Chondrocyte (in vitro differentiated cells): ENCODE results near the gene SNX21. TPM values are rescaled to one million over a fixed set of nuclear protein-coding genes. Genes with fewer than 3 reads are reported as not detected.
"Not testable (repeated sequence)": the region's sequence is repeated elsewhere in the genome, so short reads cannot be mapped to it uniquely, and the experiment has no call there.

Source experiments
- DNase-seq: peaks from one replicate; pipeline ENCODE4 v3.0.0; 2021; ENCODE audit warnings: mixed read lengths, low spot score
- H3K27ac Mint-ChIP-seq: one replicate; pipeline ENCODE4 v1.8.0; 2021; ENCODE audit warnings: mild to moderate bottlenecking, moderate library complexity, mixed read lengths; ENCODE audit not compliant: unreplicated experiment
- H3K27me3 Mint-ChIP-seq: 2 replicates; pipeline ENCODE4 v1.8.0; 2021; ENCODE audit warnings: low read depth, mixed read lengths
- H3K36me3 Mint-ChIP-seq: 2 replicates; pipeline ENCODE4 v1.8.0; 2021; ENCODE audit warnings: low read depth, mixed read lengths
- H3K4me1 Mint-ChIP-seq: 2 replicates; pipeline ENCODE4 v1.8.0; 2021; ENCODE audit warnings: low read depth, mild to moderate bottlenecking, mixed read lengths
- H3K4me3 Mint-ChIP-seq: one replicate; pipeline ENCODE4 v1.8.0; 2021; ENCODE audit warnings: mild to moderate bottlenecking, moderate library complexity, mixed read lengths; ENCODE audit not compliant: unreplicated experiment
- H3K9me3 Mint-ChIP-seq: 2 replicates; pipeline ENCODE4 v1.8.0; 2021; ENCODE audit warnings: low read depth, mixed read lengths
- CTCF ChIP-seq: fragments of 200-600 bp; sonication (generic); IDR thresholded peaks from 2 replicates; pipeline ENCODE4 v1.5.0; 2021; ENCODE audit warnings: antibody characterized with exemption, mild to moderate bottlenecking, moderate library complexity
- total RNA-seq: library from RNA; stranded (reverse); gene quantifications from 3 replicates; pipeline ENCODE4 v1.2.1, GENCODE V29; 2021

SNX21 gene
- total RNA-seq, 1 donor from 2014 or later = 27.7 TPM

DNA sequence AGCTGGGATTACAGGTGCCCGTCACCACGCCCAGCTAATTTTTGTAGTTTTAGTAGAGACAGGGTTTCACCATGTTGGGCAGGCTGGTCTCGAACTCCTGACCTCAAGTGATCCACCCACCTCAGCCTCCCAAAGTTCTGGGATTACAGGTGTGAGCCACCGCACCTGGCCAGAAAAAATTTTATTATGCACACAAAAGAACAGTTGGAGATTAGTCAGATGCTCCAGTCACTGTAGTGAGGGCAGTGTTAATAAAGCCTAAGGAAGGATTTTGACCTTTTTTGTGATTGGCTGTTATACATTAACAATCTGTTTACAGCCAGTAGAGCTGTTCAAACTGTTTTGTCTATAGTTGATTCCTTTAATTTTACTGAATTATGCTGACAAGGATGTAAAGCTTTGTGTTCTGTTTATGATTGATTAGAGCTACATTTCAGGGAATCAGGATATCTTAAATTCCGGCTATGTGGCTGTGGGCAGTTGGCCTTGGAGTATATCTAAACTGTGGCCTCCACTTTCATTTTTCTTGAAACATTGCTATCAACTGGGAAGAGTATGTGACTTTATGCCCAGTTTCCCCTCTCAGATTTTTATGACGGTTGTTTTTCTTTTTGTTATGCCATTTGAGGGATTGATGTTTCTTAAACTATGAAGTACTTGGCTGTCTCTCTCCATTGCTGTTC is 33.7 kb downstream of the SNX21 start:
- DNase-seq = no peak
- no peak for TF ChIP-seq CTCF
- Mint-ChIP-seq H3K27me3 (no peaks in the 10 kb centered on the region), H3K36me3 (no peaks in the 10 kb centered on the region), H3K4me1 (peaks cover 8% of the 10 kb centered on the region), H3K9me3 (no peaks in the 10 kb centered on the region), H3K27ac (no peak overlapping the region), H3K4me3 (no peak overlapping the region)

DNA sequence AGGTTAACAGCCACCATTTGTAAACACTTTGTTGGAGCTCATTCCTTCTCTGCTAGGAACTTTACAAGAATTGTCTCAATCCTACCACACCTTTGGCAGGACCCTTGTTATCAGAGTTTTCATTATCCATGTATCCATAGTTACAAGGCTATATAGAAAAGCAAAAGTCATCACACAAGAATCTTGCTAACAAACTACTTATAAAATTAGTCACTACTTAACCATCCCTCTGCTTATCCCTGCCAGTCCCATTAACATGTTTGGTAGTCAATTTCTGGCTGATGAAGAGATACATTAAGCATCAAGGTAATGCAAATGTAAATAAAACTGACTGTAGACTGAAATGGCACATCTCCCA is 34.2 kb downstream of the SNX21 start:
- TF ChIP-seq CTCF = no peak
- Mint-ChIP-seq H3K27ac (no peak overlapping the region), H3K4me1 (peaks cover 8% of the 10 kb centered on the region), H3K27me3 (no peaks in the 10 kb centered on the region), H3K9me3 (no peaks in the 10 kb centered on the region), H3K4me3 (no peak overlapping the region), H3K36me3 (no peaks in the 10 kb centered on the region)
- no peak for DNase-seq

- H3K9me3 Mint-ChIP-seq = no peaks in the 10 kb centered on the region
- no peak for TF ChIP-seq CTCF
- peaks cover 6% of the 10 kb centered on the region for H3K4me1 Mint-ChIP-seq
- H3K4me3 Mint-ChIP-seq = no peak overlapping the region
- DNase-seq = no peak
- no peaks in the 10 kb centered on the region for H3K27me3 Mint-ChIP-seq
- no peak overlapping the region for H3K27ac Mint-ChIP-seq
- peaks cover 5% of the 10 kb centered on the region for H3K36me3 Mint-ChIP-seq
Measured at GRCh38 chr20:45872626-45873025, 39.0 kb downstream of the SNX21 start.

- H3K9me3 Mint-ChIP-seq = no peaks in the 10 kb centered on the region
- TF ChIP-seq CTCF = no peak
- H3K27ac Mint-ChIP-seq = no peak overlapping the region
- H3K4me3 Mint-ChIP-seq = no peak overlapping the region
- H3K36me3 Mint-ChIP-seq = peaks cover 5% of the 10 kb centered on the region
- DNase-seq = no peak
- no peaks in the 10 kb centered on the region for H3K27me3 Mint-ChIP-seq
- no peaks in the 10 kb centered on the region for H3K4me1 Mint-ChIP-seq
Measured at GRCh38 chr20:45873409-45874103, 40.0 kb downstream of the SNX21 start.

DNA sequence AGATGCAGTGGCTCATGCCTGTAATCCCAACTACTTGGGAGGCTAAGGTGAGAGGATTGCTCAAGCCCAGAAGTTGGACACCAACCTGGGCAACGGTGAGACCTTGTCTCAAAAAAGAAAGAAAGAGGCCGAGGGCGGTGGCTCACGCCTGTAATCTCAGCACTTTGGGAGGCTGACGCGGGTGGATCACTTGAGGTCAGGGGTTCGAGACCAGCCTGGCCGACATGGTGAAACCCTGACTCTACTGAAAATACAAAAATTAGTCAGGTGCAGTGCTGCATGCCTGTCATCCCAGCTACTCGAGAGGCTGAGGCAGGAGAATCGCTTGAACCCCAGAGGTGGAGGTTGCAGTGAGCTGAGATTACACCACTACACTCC is 40.5 kb downstream of the SNX21 start:
- H3K36me3 Mint-ChIP-seq, H3K9me3 Mint-ChIP-seq, DNase-seq: not testable (repeated sequence)

GRCh38 chr20:45874576-45874975 is 41.0 kb downstream of the SNX21 start:
- H3K36me3 Mint-ChIP-seq = peaks cover 5% of the 10 kb centered on the region
- no peak for TF ChIP-seq CTCF
- no peaks in the 10 kb centered on the region for H3K4me1 Mint-ChIP-seq
- H3K9me3 Mint-ChIP-seq = no peaks in the 10 kb centered on the region
- no peaks in the 10 kb centered on the region for H3K27me3 Mint-ChIP-seq
- no peak overlapping the region for H3K4me3 Mint-ChIP-seq
- DNase-seq = no peak
- H3K27ac Mint-ChIP-seq = no peak overlapping the region

More for the DNA sequence above, 40.5 kb downstream of the SNX21 start:
- H3K4me1 Mint-ChIP-seq, H3K4me3 Mint-ChIP-seq, H3K27ac Mint-ChIP-seq, H3K27me3 Mint-ChIP-seq: not testable (repeated sequence)
